Stimulated activated effector memory CD8-positive, alpha-beta T cell treated with anti-CD3 and anti-CD28 coated beads, Interleukin-12 subunit alpha, Interleukin-12 subunit beta, amount 100 ng/mL, for 72 hours (primary cell): ENCODE measurements around the gene C10orf62.
"Not testable (repeated sequence)": the region's sequence is repeated elsewhere in the genome, so short reads cannot be mapped to it uniquely, and the experiment has no call there.

ENCODE experiments used
- ATAC-seq: fragments of 150-1000 bp; cut with Tn5 transposase; 2 replicates; pipeline ENCODE4 v1.10.0; 2021
- DNase-seq, 2 donors: peaks; one replicate each; pipeline ENCODE4 v3.0.0; 2021 to 2022; ENCODE audit warnings: low spot score in 2 of 2
- H3K27ac Mint-ChIP-seq: one replicate; pipeline ENCODE4 v1.8.0; 2022; ENCODE audit warnings: mild to moderate bottlenecking, mixed read lengths
- H3K36me3 Mint-ChIP-seq: one replicate; pipeline ENCODE4 v1.8.0; 2022; ENCODE audit warnings: mild to moderate bottlenecking, mixed read lengths
- H3K4me1 Mint-ChIP-seq: one replicate; pipeline ENCODE4 v1.8.0; 2022; ENCODE audit warnings: mixed read lengths
- H3K4me3 Mint-ChIP-seq: one replicate; pipeline ENCODE4 v1.8.0; 2022; ENCODE audit warnings: mild to moderate bottlenecking, mixed read lengths
- H3K9me3 Mint-ChIP-seq: one replicate; pipeline ENCODE4 v1.8.0; 2022; ENCODE audit warnings: mixed read lengths

Gene C10orf62

GRCh38 chr10:97555541-97555940, 34.0 kb upstream of the C10orf62 start:
- not testable (repeated sequence) for H3K4me3 Mint-ChIP-seq, H3K36me3 Mint-ChIP-seq, H3K27ac Mint-ChIP-seq, H3K9me3 Mint-ChIP-seq, DNase-seq, ATAC-seq, H3K4me1 Mint-ChIP-seq

GRCh38 chr10:97560731-97561381, 28.7 kb upstream of the C10orf62 start:
- not testable (repeated sequence) for H3K4me1 Mint-ChIP-seq, H3K9me3 Mint-ChIP-seq, H3K4me3 Mint-ChIP-seq, H3K36me3 Mint-ChIP-seq, ATAC-seq, DNase-seq, H3K27ac Mint-ChIP-seq

GRCh38 chr10:97561386-97562077, 28.0 kb upstream of the C10orf62 start:
- H3K4me3 Mint-ChIP-seq, H3K9me3 Mint-ChIP-seq, H3K4me1 Mint-ChIP-seq, ATAC-seq, H3K27ac Mint-ChIP-seq, DNase-seq, H3K36me3 Mint-ChIP-seq: not testable (repeated sequence)

GRCh38 chr10:97562329-97562728, 27.2 kb upstream of the C10orf62 start:
- H3K27ac Mint-ChIP-seq, H3K9me3 Mint-ChIP-seq, H3K4me3 Mint-ChIP-seq, H3K4me1 Mint-ChIP-seq, ATAC-seq, DNase-seq, H3K36me3 Mint-ChIP-seq: not testable (repeated sequence)

- no peak for ATAC-seq
- Mint-ChIP-seq H3K36me3 (no peaks in the 10 kb centered on the region), H3K4me1 (peaks cover 5% of the 10 kb centered on the region), H3K9me3 (no peaks in the 10 kb centered on the region), H3K4me3 (no peak overlapping the region), H3K27ac (no peak overlapping the region)
- no peak for DNase-seq
Observed at GRCh38 chr10:97563337-97563736, 26.2 kb upstream of the C10orf62 start.

- ATAC-seq (no peak), DNase-seq (no peak)
- H3K4me3 Mint-ChIP-seq: no peak overlapping the region
- H3K4me1 Mint-ChIP-seq: peaks cover 5% of the 10 kb centered on the region
- H3K36me3 Mint-ChIP-seq: no peaks in the 10 kb centered on the region
- H3K27ac Mint-ChIP-seq: no peak overlapping the region
- H3K9me3 Mint-ChIP-seq: no peaks in the 10 kb centered on the region
Observed at GRCh38 chr10:97564776-97565175, 24.7 kb upstream of the C10orf62 start.

- no peaks in the 10 kb centered on the region for H3K36me3 Mint-ChIP-seq
- DNase-seq (peak in 1 of 2 donors; percentile 63), ATAC-seq (peak; percentile 79)
- H3K9me3 Mint-ChIP-seq: no peaks in the 10 kb centered on the region
- H3K4me1 Mint-ChIP-seq: peaks cover 5% of the 10 kb centered on the region
- peak overlapping the region; percentile 60 for H3K27ac Mint-ChIP-seq
- H3K4me3 Mint-ChIP-seq: no peak overlapping the region
Observed at GRCh38 chr10:97566336-97566996, 23.1 kb upstream of the C10orf62 start.

- H3K4me3 Mint-ChIP-seq: no peak overlapping the region
- H3K9me3 Mint-ChIP-seq: no peaks in the 10 kb centered on the region
- H3K36me3 Mint-ChIP-seq: peaks cover 3% of the 10 kb centered on the region
- H3K4me1 Mint-ChIP-seq: peaks cover 9% of the 10 kb centered on the region
- no peak for ATAC-seq
- no peak for DNase-seq
- no peak overlapping the region for H3K27ac Mint-ChIP-seq
Observed at GRCh38 chr10:97567891-97568290, 21.6 kb upstream of the C10orf62 start.

GRCh38 chr10:97570146-97570788, 19.3 kb upstream of the C10orf62 start:
- Mint-ChIP-seq H3K4me3 (no peak overlapping the region), H3K9me3 (no peaks in the 10 kb centered on the region), H3K27ac (no peak overlapping the region), H3K4me1 (peaks cover 22% of the 10 kb centered on the region), H3K36me3 (peaks cover 7% of the 10 kb centered on the region)
- ATAC-seq (no peak), DNase-seq (no peak)

GRCh38 chr10:97570789-97571471, 18.6 kb upstream of the C10orf62 start:
- ATAC-seq: no peak
- Mint-ChIP-seq H3K36me3 (peaks cover 7% of the 10 kb centered on the region), H3K4me1 (peaks cover 22% of the 10 kb centered on the region), H3K9me3 (no peaks in the 10 kb centered on the region), H3K27ac (no peak overlapping the region), H3K4me3 (no peak overlapping the region)
- no peak for DNase-seq

GRCh38 chr10:97571622-97572021, 17.9 kb upstream of the C10orf62 start:
- Mint-ChIP-seq H3K4me3 (no peak overlapping the region), H3K27ac (no peak overlapping the region), H3K36me3 (peaks cover 7% of the 10 kb centered on the region), H3K9me3 (no peaks in the 10 kb centered on the region), H3K4me1 (peaks cover 20% of the 10 kb centered on the region)
- no peak for DNase-seq
- no peak for ATAC-seq

GRCh38 chr10:97572214-97572989, 17.1 kb upstream of the C10orf62 start, which contains the start of gene ANKRD2:
ANKRD2 (plus strand) TSS chr10:97572779; CDS start chr10:97572789, 10 bp downstream.
- Mint-ChIP-seq H3K9me3 (no peaks in the 10 kb centered on the region), H3K27ac (peak within 1 kb of the TSS; percentile 69), H3K36me3 (peaks cover 7% of the 10 kb centered on the region), H3K4me3 (no peak within 1 kb of the TSS), H3K4me1 (peaks cover 18% of the 10 kb centered on the region)
- DNase-seq (peak; percentile 43 to 76), ATAC-seq (peak; percentile 69)

GRCh38 chr10:97573021-97573420, 16.5 kb upstream of the C10orf62 start:
- peak overlapping the region; percentile 69 for H3K27ac Mint-ChIP-seq
- H3K9me3 Mint-ChIP-seq: no peaks in the 10 kb centered on the region
- H3K36me3 Mint-ChIP-seq: peaks cover 7% of the 10 kb centered on the region
- no peak for DNase-seq
- H3K4me1 Mint-ChIP-seq: peaks cover 18% of the 10 kb centered on the region
- no peak overlapping the region for H3K4me3 Mint-ChIP-seq
- ATAC-seq: no peak

GRCh38 chr10:97573672-97574071, 15.8 kb upstream of the C10orf62 start:
- Mint-ChIP-seq H3K4me1 (peaks cover 18% of the 10 kb centered on the region), H3K36me3 (peaks cover 7% of the 10 kb centered on the region)

More at GRCh38 chr10:97573672-97574071, 15.8 kb upstream of the C10orf62 start:
- no peak for DNase-seq
- peak overlapping the region; percentile 38 for H3K27ac Mint-ChIP-seq
- H3K4me3 Mint-ChIP-seq: no peak overlapping the region
- no peaks in the 10 kb centered on the region for H3K9me3 Mint-ChIP-seq
- peak; percentile 76 for ATAC-seq
